Dendritic cell treated with granulocyte-macrophage colony-stimulating factor and Interleukin-4, amounts not matched to agents 40 ng/mL and 50 ng/mL, for 4 days (primary cell): Measurements from ENCODE around the gene TRABD2B.
A peak's percentile ranks its signal among the peaks of the same experiment; 100 is the strongest.

Experiments
- H3K27ac Mint-ChIP-seq: one replicate; pipeline ENCODE4 v1.8.0; 2022; ENCODE audit warnings: mild to moderate bottlenecking, mixed read lengths
- H3K27me3 Mint-ChIP-seq: one replicate; pipeline ENCODE4 v1.8.0; 2022; ENCODE audit warnings: mild to moderate bottlenecking, mixed read lengths
- H3K36me3 Mint-ChIP-seq: one replicate; pipeline ENCODE4 v1.8.0; 2022; ENCODE audit warnings: low read depth, mixed read lengths
- H3K4me1 Mint-ChIP-seq: one replicate; pipeline ENCODE4 v1.8.0; 2022; ENCODE audit warnings: low read depth, mixed read lengths
- H3K4me3 Mint-ChIP-seq: one replicate; pipeline ENCODE4 v1.8.0; 2022; ENCODE audit warnings: mild to moderate bottlenecking, moderate library complexity, mixed read lengths
- H3K9me3 Mint-ChIP-seq: one replicate; pipeline ENCODE4 v1.8.0; 2022; ENCODE audit warnings: mixed read lengths
- intact Hi-C: fragments of 100-400 bp; cut with micrococcal nuclease; formaldehyde crosslinking; loops from one replicate; pipeline ENCODE4 v1.15.0; 2022

Gene TRABD2B

GRCh38 chr1:48006264-48006663, 9.1 kb upstream of the TRABD2B start:
- Mint-ChIP-seq H3K9me3 (no peaks in the 10 kb centered on the region), H3K4me1 (no peaks in the 10 kb centered on the region), H3K4me3 (no peak overlapping the region), H3K27me3 (peaks cover 8% of the 10 kb centered on the region), H3K36me3 (no peaks in the 10 kb centered on the region), H3K27ac (no peak overlapping the region)
- intact Hi-C loops, result no loop called here

- H3K27ac Mint-ChIP-seq, result no peak overlapping the region
- no peaks in the 10 kb centered on the region for H3K9me3 Mint-ChIP-seq
- intact Hi-C loops, result no loop called here
- no peaks in the 10 kb centered on the region for H3K4me1 Mint-ChIP-seq
- H3K4me3 Mint-ChIP-seq, result no peak overlapping the region
- H3K27me3 Mint-ChIP-seq, result peaks cover 7% of the 10 kb centered on the region
- H3K36me3 Mint-ChIP-seq, result no peaks in the 10 kb centered on the region
These were observed 8.3 kb upstream of the TRABD2B start for GRCh38 chr1:48005253-48006117.

- no peak overlapping the region for H3K4me3 Mint-ChIP-seq
- no peaks in the 10 kb centered on the region for H3K4me1 Mint-ChIP-seq
- H3K27me3 Mint-ChIP-seq, result peaks cover 15% of the 10 kb centered on the region
- intact Hi-C loops, result no loop called here
- no peak overlapping the region for H3K27ac Mint-ChIP-seq
- no peaks in the 10 kb centered on the region for H3K9me3 Mint-ChIP-seq
- no peaks in the 10 kb centered on the region for H3K36me3 Mint-ChIP-seq
These were observed 6.8 kb upstream of the TRABD2B start for GRCh38 chr1:48003741-48004531.

GRCh38 chr1:48002142-48002541, 5.0 kb upstream of the TRABD2B start:
- Mint-ChIP-seq H3K4me3 (no peak overlapping the region), H3K4me1 (peaks cover 5% of the 10 kb centered on the region), H3K27me3 (peaks cover 30% of the 10 kb centered on the region), H3K36me3 (no peaks in the 10 kb centered on the region), H3K27ac (no peak overlapping the region), H3K9me3 (no peaks in the 10 kb centered on the region)
- intact Hi-C loops, result no loop called here

- H3K4me3 Mint-ChIP-seq, result no peak overlapping the region
- H3K9me3 Mint-ChIP-seq, result no peaks in the 10 kb centered on the region
- no peaks in the 10 kb centered on the region for H3K36me3 Mint-ChIP-seq
- H3K27ac Mint-ChIP-seq, result no peak overlapping the region
- H3K27me3 Mint-ChIP-seq, result peaks cover 32% of the 10 kb centered on the region
- intact Hi-C loops, result no loop called here
- H3K4me1 Mint-ChIP-seq, result peaks cover 5% of the 10 kb centered on the region
These were observed 4.5 kb upstream of the TRABD2B start for GRCh38 chr1:48001696-48002095.

GRCh38 chr1:48000883-48001282, 3.7 kb upstream of the TRABD2B start:
- H3K4me1 Mint-ChIP-seq, result peaks cover 5% of the 10 kb centered on the region
- H3K27ac Mint-ChIP-seq, result no peak overlapping the region
- H3K9me3 Mint-ChIP-seq, result no peaks in the 10 kb centered on the region
- no peak overlapping the region for H3K4me3 Mint-ChIP-seq
- no peaks in the 10 kb centered on the region for H3K36me3 Mint-ChIP-seq
- peaks cover 39% of the 10 kb centered on the region for H3K27me3 Mint-ChIP-seq
- intact Hi-C loops, result no loop called here

GRCh38 chr1:47999097-47999496, 1.9 kb upstream of the TRABD2B start:
- Mint-ChIP-seq H3K4me3 (no peak overlapping the region), H3K9me3 (no peaks in the 10 kb centered on the region), H3K27me3 (peaks cover 55% of the 10 kb centered on the region), H3K4me1 (peaks cover 5% of the 10 kb centered on the region), H3K36me3 (no peaks in the 10 kb centered on the region), H3K27ac (no peak overlapping the region)
- intact Hi-C loops, result loop anchor here (2.0 kb wide), 1 partner anchor 236 kb away; no protein-coding TSS in a partner anchor

- Mint-ChIP-seq H3K27me3 (peaks cover 61% of the 10 kb centered on the region), H3K9me3 (no peaks in the 10 kb centered on the region), H3K27ac (no peak overlapping the region), H3K36me3 (no peaks in the 10 kb centered on the region), H3K4me1 (peaks cover 5% of the 10 kb centered on the region), H3K4me3 (no peak overlapping the region)
- intact Hi-C loops, result loop anchor here (2.0 kb wide), 1 partner anchor 236 kb away; no protein-coding TSS in a partner anchor
These were observed 1.3 kb upstream of the TRABD2B start for GRCh38 chr1:47998396-47998990.

GRCh38 chr1:47996406-47997226, 569 bp downstream of the TRABD2B start:
- H3K4me3 Mint-ChIP-seq, result peak overlapping the region; percentile 37
- peaks cover 70% of the 10 kb centered on the region for H3K27me3 Mint-ChIP-seq
- no peaks in the 10 kb centered on the region for H3K9me3 Mint-ChIP-seq
- no peaks in the 10 kb centered on the region for H3K36me3 Mint-ChIP-seq
- peaks cover 5% of the 10 kb centered on the region for H3K4me1 Mint-ChIP-seq
- intact Hi-C loops, result no loop called here
- H3K27ac Mint-ChIP-seq, result no peak overlapping the region

GRCh38 chr1:47996060-47996405, 1.2 kb downstream of the TRABD2B start:
- Mint-ChIP-seq H3K9me3 (no peaks in the 10 kb centered on the region), H3K27me3 (peaks cover 67% of the 10 kb centered on the region), H3K27ac (no peak overlapping the region)

GRCh38 chr1:47995306-47996050, 1.7 kb downstream of the TRABD2B start:
- H3K4me3 Mint-ChIP-seq, result no peak overlapping the region
- H3K4me1 Mint-ChIP-seq, result peaks cover 5% of the 10 kb centered on the region
- H3K27ac Mint-ChIP-seq, result no peak overlapping the region
- no peaks in the 10 kb centered on the region for H3K36me3 Mint-ChIP-seq
- no peaks in the 10 kb centered on the region for H3K9me3 Mint-ChIP-seq
- intact Hi-C loops, result no loop called here
- peaks cover 67% of the 10 kb centered on the region for H3K27me3 Mint-ChIP-seq

More at GRCh38 chr1:47996060-47996405, 1.2 kb downstream of the TRABD2B start:
- H3K4me3 Mint-ChIP-seq, result no peak overlapping the region
- no peaks in the 10 kb centered on the region for H3K36me3 Mint-ChIP-seq
- intact Hi-C loops, result no loop called here
- peaks cover 5% of the 10 kb centered on the region for H3K4me1 Mint-ChIP-seq

- intact Hi-C loops, result no loop called here
- H3K27me3 Mint-ChIP-seq, result peaks cover 65% of the 10 kb centered on the region
These were observed 3.1 kb downstream of the TRABD2B start for GRCh38 chr1:47993881-47994625.

More at GRCh38 chr1:47993881-47994625, 3.1 kb downstream of the TRABD2B start:
- peaks cover 5% of the 10 kb centered on the region for H3K4me1 Mint-ChIP-seq
- H3K27ac Mint-ChIP-seq, result no peak overlapping the region
- H3K9me3 Mint-ChIP-seq, result no peaks in the 10 kb centered on the region
- no peaks in the 10 kb centered on the region for H3K36me3 Mint-ChIP-seq
- no peak overlapping the region for H3K4me3 Mint-ChIP-seq
